Measurements from ENCODE around the gene TEX50.
"Not testable (repeated sequence)": the region's sequence is repeated elsewhere in the genome, so short reads cannot be mapped to it uniquely, and the experiment has no call there.

The TEX50 gene

DNA sequence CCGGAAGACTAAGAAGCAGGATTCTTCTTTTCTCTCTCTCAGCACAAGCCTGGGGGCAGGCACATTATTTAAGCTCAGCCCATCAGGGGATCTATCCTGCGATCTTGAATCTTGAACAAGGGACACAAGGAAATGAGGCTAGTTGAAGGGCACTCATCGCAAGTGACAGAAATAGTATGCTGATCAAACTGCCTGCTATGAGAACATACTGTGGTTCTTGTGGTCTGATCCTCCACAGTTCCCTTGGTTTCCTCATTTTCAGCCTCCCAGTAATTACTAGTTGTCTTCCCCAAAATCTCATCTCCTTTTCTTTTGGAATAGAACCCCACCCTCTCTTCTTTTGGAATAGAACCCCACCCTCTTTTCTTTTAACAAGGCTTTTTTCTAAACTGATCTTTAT lies 28.0 kb downstream of the TEX50 start:
- no peak for FAIRE-seq

DNA sequence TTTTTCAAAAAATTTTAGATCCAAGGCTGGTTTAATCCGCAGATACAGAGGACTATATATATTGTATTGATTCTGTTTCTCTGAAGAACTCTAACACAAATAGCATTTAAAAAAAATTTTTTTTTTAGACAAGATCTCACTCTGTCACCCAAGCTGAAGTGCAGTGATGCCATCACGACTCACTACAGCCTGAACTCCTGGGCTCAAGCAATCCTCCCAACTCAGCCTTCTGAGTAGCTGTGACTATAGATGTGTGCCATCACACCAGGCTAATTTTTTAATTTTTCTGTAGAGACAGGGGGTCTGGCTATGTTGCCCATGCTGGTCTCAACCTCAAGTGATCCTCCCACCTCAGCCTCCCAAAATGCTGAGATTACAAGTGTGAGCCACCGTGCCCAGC lies 31.5 kb downstream of the TEX50 start:
- no peak for FAIRE-seq

DNA sequence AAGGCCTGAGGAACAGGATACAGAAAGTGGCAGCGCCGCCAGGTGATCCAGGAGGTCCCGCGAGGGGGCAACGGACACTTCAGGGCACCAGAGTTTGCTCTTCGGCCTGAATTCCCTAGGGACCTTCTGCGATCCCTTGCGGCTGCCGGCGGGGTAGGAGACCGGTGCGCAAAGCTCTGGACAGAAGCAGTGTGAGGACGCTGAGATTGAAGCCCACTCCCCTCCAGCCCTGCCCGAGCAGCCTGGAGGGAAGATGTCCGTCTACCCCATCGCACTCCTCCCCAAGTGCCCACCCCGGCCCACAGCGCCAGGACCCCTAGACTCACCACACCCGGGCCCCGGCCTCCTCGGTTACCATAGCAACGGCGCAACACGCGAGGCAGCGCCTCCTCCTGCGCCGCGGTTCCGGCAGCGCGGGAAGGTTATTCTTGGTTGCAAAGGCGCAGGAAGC lies 34.4 kb downstream of the TEX50 start, which contains the start of gene ANKRD45:
Gene ANKRD45, minus strand, starts transcription at position 361 of the 451 bp plus-strand sequence. CDS start 10,433 bp downstream, outside the sequence.
- no peak for FAIRE-seq

DNA sequence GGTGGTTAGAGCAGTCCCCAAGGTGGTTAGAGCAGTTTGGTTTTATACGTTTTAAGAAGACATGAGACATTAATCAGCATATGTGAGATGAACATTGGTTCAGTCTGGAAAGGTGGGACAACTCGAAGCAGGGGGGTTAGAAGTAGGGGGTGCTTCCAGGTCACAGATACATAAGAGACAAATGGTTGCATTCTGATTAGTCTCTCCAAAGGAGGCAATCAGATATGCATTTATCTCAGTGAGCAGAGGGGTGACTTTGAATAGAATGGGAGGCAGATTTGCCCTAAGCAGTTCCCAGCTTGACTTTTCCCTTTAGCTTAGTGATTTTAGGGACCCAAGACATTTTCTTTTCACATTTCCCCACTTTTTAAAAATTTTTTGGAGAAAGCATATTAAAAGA lies 39.4 kb downstream of the TEX50 start:
- FAIRE-seq = not testable (repeated sequence)

DNA sequence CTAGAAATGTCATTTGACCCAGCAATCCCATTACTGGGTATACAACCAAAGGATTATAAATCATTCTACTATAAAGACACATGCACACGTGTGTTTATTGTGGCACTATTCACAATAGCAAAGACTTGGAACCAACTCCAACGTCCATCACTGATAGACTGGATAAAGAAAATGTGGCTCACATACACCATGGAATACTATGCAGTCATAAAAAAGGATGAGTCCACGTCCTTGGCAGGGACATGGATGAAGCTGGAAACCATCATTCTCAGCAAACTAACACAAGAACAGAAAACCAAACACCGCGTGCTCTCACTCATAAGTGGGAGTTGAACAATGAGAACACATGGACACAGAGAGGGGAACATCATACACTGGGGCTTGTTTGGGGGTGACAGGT lies 45.0 kb downstream of the TEX50 start:
- not testable (repeated sequence) for FAIRE-seq

DNA sequence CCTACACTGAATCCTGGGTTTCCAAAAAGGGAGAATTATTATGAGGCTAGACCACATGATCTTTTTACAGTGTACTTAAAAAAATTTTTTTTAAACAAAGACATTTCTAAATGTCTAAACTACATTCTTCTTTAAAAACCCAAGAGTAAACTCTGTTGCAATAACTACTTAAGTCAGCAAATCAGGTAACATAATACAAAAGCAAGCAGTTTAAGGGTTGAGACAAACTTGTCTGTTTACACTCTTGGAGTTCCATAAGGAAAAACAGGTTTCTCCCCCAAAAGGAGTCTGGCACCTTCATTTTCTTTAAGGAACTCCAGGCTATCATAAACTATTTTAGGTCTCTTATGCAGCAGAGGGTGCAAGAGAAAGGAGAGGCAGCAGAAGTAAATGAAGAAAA lies 47.0 kb downstream of the TEX50 start:
- peak; percentile 97 for FAIRE-seq

DNA sequence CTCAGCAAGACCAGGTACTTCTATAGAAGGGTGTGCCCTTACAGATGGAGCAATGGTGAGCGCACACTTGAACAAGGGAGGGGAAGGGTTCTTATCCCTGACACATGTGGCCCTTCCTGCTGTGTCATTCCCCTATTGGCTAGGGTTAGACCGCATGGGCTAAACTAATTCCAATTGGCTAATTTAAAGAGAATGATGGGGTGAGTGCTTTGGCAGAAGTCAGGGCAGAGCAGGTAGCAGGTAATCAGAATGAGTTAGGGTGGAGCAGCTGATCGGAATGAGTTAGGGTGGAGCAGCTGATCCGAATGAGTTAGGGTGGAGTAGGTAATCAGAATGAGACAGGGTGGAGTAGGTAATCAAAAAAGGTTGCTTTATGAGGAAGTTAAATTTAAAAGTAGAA lies 48.7 kb downstream of the TEX50 start:
- not testable (repeated sequence) for FAIRE-seq

DNA sequence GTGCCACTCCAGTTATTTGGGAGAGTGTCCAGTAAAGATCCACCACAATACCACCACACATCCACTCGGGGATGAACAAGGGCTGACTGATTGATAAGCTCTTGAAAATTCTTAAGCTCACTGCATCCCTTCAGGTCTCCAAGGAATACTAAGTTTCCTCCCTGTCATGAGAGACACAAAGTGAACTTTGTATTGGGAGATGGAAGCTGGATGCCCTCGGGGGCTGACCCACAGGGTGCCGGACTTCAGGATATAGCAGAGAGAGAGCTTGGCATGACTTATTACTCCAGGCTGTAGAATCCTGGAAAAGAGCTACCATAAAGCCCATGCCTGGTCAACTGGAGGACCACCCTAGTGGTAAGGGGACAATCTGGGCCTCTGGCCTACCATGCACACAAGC lies 50.0 kb downstream of the TEX50 start:
- FAIRE-seq = not testable (repeated sequence)

Measured in endometrium (tissue), 2 donors.